Measurements from ENCODE around the gene SHROOM3.

The SHROOM3 gene

DNA sequence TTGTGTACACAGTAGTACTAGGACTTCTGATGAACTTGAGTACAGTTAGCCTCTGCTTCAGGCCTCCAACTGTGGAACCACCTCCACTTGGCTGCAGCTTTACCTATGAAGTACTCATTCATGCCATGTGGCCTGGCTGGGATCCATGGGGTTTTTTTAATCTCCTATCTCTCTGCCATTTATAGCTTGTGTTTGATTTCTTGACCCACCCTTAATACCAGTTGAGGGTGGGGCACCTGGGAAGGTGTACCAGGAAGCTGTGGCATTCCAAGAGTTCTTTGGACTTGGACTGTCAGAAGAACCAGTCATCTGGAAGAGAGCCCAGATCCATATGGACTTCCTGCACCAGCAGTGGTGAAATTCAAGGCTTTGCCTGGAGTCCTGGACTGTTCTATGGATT, 230.1 kb downstream of the SHROOM3 start:
- no peak overlapping the region for H3K4me3 ChIP-seq (ENCODE audit: control insufficient read depth, low read depth, low read length)
- peak; percentile 33 for DNase-seq (ENCODE audit: low read depth)
- TF ChIP-seq, protein P1, sequence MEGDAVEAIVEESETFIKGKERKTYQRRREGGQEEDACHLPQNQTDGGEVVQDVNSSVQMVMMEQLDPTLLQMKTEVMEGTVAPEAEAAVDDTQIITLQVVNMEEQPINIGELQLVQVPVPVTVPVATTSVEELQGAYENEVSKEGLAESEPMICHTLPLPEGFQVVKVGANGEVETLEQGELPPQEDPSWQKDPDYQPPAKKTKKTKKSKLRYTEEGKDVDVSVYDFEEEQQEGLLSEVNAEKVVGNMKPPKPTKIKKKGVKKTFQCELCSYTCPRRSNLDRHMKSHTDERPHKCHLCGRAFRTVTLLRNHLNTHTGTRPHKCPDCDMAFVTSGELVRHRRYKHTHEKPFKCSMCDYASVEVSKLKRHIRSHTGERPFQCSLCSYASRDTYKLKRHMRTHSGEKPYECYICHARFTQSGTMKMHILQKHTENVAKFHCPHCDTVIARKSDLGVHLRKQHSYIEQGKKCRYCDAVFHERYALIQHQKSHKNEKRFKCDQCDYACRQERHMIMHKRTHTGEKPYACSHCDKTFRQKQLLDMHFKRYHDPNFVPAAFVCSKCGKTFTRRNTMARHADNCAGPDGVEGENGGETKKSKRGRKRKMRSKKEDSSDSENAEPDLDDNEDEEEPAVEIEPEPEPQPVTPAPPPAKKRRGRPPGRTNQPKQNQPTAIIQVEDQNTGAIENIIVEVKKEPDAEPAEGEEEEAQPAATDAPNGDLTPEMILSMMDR (conservative IDR thresholded peaks at IDR 0.05; ENCODE audit: control insufficient read depth, insufficient read depth, low read depth, low read length): no peak

DNA sequence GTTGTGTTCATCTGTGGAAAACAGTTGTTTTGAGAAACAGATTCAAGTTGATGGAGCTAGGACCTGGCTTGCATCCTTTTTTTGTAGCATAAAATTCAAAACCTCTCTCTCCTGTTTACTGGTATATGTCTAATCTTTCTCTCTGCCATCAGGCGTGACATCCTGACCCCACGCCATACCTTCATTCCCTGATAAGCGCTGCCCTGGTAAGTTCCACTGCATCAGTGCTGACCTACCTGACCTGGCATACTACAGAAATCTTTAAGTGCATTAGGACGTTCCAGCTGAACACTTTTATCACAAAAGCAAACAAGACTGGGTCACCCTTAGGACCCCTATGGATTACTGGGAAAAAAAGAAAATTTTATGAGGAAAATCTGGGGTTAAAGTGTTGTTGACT, 230.7 kb downstream of the SHROOM3 start:
- H3K4me3 ChIP-seq (ENCODE audit: control insufficient read depth, low read depth, low read length): no peak overlapping the region
- DNase-seq (ENCODE audit: low read depth): no peak
- TF ChIP-seq, protein P1 (conservative IDR thresholded peaks at IDR 0.05; ENCODE audit: control insufficient read depth, insufficient read depth, low read depth, low read length): no peak

DNA sequence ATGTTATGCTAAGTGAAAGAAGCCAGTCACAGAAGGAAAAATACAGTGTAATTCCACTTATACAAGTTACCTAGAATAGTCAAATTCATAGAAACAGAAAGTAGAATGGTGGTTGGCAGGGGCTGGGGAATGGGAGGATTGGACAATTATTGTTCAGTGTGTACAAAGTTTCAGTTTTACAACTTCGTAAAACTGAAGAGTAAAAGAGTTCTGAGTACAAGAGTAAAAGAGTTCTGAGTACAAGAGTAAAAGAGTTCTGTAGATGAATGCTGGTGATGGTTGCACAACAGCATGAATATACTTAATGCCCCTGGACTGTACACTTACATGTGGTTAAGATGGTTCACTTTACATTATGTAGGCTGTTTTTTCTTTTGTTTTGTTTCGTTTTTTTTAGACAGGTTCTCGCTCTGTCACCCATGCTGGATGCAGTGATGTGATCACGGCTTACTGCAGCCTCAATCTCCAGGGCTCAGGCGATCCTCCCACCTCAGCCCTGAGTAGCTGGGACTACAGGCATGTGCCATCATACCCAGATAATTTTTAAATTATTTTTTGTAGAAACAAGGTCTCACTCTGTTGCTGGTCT, 232.0 kb downstream of the SHROOM3 start:
- DNase-seq (ENCODE audit: low read depth): no peak
- TF ChIP-seq, protein P1 (conservative IDR thresholded peaks at IDR 0.05; ENCODE audit: control insufficient read depth, insufficient read depth, low read depth, low read length): no peak

DNA sequence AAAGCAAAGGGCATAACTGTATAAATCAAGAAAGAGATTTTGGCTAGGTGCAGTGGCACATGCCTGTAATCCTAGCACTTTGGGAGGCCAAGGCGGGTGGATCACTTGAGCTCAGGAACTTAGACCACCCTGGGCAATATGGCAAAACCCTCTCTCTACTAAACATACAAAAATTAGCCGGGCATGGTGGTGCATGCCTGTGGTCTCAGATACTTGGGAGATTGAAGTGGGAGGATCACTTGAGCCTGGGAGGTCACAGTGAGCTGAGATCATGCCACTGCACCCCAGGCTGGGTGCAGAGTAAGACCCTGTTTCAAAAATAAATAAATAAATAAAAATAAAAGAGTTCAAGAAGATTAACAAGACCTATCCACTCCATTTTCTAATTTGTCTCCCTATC, 235.6 kb downstream of the SHROOM3 start:
- DNase-seq (ENCODE audit: low read depth): no peak
- no peak overlapping the region for H3K4me3 ChIP-seq (ENCODE audit: control insufficient read depth, low read depth, low read length)
- TF ChIP-seq, protein P1 (conservative IDR thresholded peaks at IDR 0.05; ENCODE audit: control insufficient read depth, insufficient read depth, low read depth, low read length): no peak

More for the DNA sequence above, 232.0 kb downstream of the SHROOM3 start:
- no peak overlapping the region for H3K4me3 ChIP-seq (ENCODE audit: control insufficient read depth, low read depth, low read length)

DNA sequence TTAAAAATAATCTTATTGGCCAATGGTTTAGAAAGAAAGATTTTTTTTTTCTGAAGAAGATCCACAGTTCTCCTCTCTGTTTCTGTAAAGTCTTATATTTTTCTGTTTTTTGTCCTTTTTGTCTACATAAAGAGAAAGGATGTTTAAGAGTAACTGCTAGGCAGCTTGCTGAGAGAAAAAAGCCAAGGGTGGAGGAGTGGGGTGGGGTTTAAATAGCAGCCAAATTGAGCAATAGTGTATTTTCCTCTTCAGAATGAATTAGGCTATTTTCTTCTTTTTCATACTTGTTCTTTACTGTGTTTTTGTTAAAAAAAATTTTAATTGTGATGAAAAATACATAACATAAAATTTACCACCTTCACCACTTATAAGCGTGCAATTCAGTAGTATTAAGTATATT, 238.3 kb downstream of the SHROOM3 start:
- TF ChIP-seq, protein P1 (conservative IDR thresholded peaks at IDR 0.05; ENCODE audit: control insufficient read depth, insufficient read depth, low read depth, low read length): no peak
- DNase-seq (ENCODE audit: low read depth): no peak
- H3K4me3 ChIP-seq (ENCODE audit: control insufficient read depth, low read depth, low read length): no peak overlapping the region

DNA sequence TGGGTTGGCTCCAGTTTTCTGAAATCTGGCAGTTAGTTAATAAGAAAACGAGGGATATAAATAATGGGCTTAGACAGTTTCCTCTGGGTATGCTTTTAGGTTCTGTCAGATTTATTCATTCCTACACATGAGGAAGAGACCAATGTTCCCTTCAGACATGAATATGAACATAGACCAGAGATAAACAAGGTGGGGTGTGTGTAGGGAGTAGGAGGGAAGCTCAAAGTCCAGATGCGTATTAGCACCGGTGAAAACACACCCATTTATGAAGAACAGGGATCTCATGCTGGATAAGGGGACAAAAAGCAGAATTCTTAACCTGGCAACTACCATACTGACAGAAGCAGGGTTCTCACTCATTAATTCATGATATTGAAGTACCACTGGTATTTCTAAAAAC, 240.0 kb downstream of the SHROOM3 start:
- TF ChIP-seq, protein P1 (conservative IDR thresholded peaks at IDR 0.05; ENCODE audit: control insufficient read depth, insufficient read depth, low read depth, low read length): no peak
- H3K4me3 ChIP-seq (ENCODE audit: control insufficient read depth, low read depth, low read length): no peak overlapping the region
- no peak for DNase-seq (ENCODE audit: low read depth)

All from fibroblast of mammary gland (primary cell).